Left lung (tissue), 10 donors: ENCODE results near the gene ENPP7. TPM values are rescaled to one million over a fixed set of nuclear protein-coding genes. Genes with fewer than 3 reads are reported as not detected.
A peak's percentile ranks its signal among the peaks of the same experiment; 100 is the strongest.

Experiments
- ATAC-seq: fragments of 200-7000 bp; cut with Tn5 transposase; one replicate; pipeline ENCODE4 v1.9.1; 2020; ENCODE audit warnings: moderate library complexity
- DNase-seq, 4 donors: peaks; one replicate each; pipeline ENCODE4 v3.0.0-alpha.2; 2013 to 2020
- H3K27ac ChIP-seq, 2 donors: fragments of 200-600 bp; sonication (generic) in 1 of 2; one replicate each; pipeline versions ENCODE4 v1.5.0 to v1.8.0; 2020 to 2021
- H3K27me3 ChIP-seq, 2 donors: fragments of 200-600 bp; sonication (generic) in 1 of 2; one replicate each; pipeline versions ENCODE4 v1.5.0 to v1.8.0; 2020 to 2021
- H3K36me3 ChIP-seq, 2 donors: fragments of 200-600 bp; sonication (generic) in 1 of 2; one replicate each; pipeline versions ENCODE4 v1.5.0 to v1.8.0; 2020 to 2021
- H3K4me1 ChIP-seq, 2 donors: fragments of 200-600 bp; one replicate each; pipeline ENCODE4 v1.8.0; 2021
- H3K4me3 ChIP-seq, 2 donors: fragments of 200-600 bp; sonication (generic) in 1 of 2; one replicate each; pipeline versions ENCODE4 v1.5.0 to v1.8.0; 2020 to 2021; ENCODE audit warnings: mild to moderate bottlenecking in 1 of 2
- H3K9me3 ChIP-seq, 2 donors: fragments of 200-600 bp; sonication (generic) in 1 of 2; one replicate each; pipeline versions ENCODE4 v1.5.0 to v1.8.0; 2020 to 2021
- intact Hi-C, 2 donors: fragments of 100-400 bp; cut with DNase I; formaldehyde crosslinking; loops; one replicate each; pipeline versions ENCODE4 v1.11.2 to v1.14.2; 2022
- polyA plus RNA-seq, 6 donors: library from polyadenylated mRNA; unstranded; fragments of 120-200 nt; gene quantifications; one replicate each; pipeline ENCODE4 v1.2.1, GENCODE V29; 2013; ENCODE audit not compliant: insufficient read length in 6 of 6
- total RNA-seq, 2 donors: library from RNA; stranded (reverse); fragmentation: NEBNext Ultra II Directional; extraction: Animal tissue kit (Norgen Biotek cat#: 25700); gene quantifications; one replicate each; pipeline ENCODE4 v1.2.1, GENCODE V29; 2021
- TF ChIP-seq, protein P1 (sequence below), 2 donors: fragments of 200-600 bp; sonication (generic) in 1 of 2; IDR thresholded peaks; one replicate each; pipeline versions ENCODE4 v1.5.0 to v1.8.0; 2021; ENCODE audit warnings: antibody characterized with exemption in 2 of 2
- donor health status: DM: no; HTN: yes; CAD: no.
- donor health status: DM: no; HTN: no; CAD: no.

Gene ENPP7
- total and polyA plus RNA-seq, 8 donors = 0.18 TPM; not detected in 7

DNA sequence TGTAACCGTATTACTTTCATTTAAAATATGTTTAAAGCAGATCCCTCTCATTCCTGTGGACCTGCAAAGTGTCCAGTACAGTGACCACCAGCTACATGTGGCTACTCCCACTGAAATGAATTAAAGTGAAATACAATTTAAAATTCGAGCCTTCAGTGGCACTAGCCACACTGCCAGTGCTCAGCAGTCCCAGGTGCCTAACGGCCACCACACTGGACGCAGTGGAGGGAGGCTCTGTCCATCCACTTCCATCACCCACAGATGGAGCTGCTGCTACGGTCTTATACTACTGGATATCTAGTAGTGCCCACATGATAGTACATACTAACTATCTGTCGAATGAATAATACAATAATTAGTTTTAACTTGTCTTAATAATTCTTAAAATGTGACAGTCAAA is 44.9 kb downstream of the ENPP7 start:
- no peak overlapping the region for H3K4me3 ChIP-seq
- peaks cover 12 to 24% of the 10 kb centered on the region in 2 donors for H3K4me1 ChIP-seq
- DNase-seq (no peak), ATAC-seq (no peak)
- intact Hi-C loops = no loop called here
- H3K36me3 ChIP-seq = no peaks in the 10 kb centered on the region
- H3K27ac ChIP-seq = no peak overlapping the region
- TF ChIP-seq, protein P1, sequence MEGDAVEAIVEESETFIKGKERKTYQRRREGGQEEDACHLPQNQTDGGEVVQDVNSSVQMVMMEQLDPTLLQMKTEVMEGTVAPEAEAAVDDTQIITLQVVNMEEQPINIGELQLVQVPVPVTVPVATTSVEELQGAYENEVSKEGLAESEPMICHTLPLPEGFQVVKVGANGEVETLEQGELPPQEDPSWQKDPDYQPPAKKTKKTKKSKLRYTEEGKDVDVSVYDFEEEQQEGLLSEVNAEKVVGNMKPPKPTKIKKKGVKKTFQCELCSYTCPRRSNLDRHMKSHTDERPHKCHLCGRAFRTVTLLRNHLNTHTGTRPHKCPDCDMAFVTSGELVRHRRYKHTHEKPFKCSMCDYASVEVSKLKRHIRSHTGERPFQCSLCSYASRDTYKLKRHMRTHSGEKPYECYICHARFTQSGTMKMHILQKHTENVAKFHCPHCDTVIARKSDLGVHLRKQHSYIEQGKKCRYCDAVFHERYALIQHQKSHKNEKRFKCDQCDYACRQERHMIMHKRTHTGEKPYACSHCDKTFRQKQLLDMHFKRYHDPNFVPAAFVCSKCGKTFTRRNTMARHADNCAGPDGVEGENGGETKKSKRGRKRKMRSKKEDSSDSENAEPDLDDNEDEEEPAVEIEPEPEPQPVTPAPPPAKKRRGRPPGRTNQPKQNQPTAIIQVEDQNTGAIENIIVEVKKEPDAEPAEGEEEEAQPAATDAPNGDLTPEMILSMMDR (IDR thresholded peaks at IDR 0.05) = no peak
- H3K9me3 ChIP-seq = no peaks in the 10 kb centered on the region
- peaks cover 35 to 81% of the 10 kb centered on the region in 2 donors for H3K27me3 ChIP-seq

DNA sequence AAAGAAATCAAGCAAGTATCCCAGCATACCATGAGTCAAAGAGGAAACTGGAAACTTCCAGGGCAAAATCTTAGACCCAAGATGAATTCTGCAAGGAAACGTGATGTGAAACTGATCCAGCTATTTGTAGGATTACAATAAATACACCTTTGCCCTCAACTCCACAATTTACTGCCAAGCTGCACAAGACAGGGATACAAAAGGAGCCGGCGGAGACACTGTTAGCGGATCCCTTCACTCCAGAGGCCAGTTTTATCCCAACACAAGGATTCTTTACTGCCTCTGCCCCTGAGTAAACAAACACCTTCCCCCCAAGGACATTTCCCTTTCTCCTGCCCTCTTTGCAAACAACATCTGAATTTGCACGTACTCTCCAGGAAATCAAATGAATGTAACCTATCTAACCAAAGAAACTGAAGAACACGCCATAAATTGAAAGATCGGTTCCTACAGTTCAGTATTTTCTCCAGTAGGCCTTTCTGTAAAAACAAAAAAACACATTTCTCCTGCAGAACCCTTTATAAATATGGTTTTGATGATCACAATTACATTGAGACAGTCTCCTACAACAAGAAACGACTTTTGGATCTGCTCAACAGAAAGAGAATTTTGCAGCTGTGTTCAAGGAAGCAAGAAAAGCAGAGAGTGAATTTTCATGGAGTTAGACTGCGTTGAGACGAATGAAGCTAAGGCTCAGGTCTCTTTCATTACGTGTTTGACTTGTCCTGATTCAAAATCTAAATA is 45.8 kb downstream of the ENPP7 start:
- Histone ChIP-seq H3K4me3 (no peak overlapping the region), H3K36me3 (no peaks in the 10 kb centered on the region), H3K9me3 (no peaks in the 10 kb centered on the region), H3K27me3 (peaks cover 35 to 90% of the 10 kb centered on the region in 2 donors), H3K4me1 (peaks cover 12 to 25% of the 10 kb centered on the region in 2 donors), H3K27ac (peak overlapping the region; percentile 33 to 63)
- peak in 1 of 4 donors; percentile 0 for DNase-seq
- TF ChIP-seq, protein P1 (IDR thresholded peaks at IDR 0.05) = no peak
- intact Hi-C loops = no loop called here
- no peak for ATAC-seq

DNA sequence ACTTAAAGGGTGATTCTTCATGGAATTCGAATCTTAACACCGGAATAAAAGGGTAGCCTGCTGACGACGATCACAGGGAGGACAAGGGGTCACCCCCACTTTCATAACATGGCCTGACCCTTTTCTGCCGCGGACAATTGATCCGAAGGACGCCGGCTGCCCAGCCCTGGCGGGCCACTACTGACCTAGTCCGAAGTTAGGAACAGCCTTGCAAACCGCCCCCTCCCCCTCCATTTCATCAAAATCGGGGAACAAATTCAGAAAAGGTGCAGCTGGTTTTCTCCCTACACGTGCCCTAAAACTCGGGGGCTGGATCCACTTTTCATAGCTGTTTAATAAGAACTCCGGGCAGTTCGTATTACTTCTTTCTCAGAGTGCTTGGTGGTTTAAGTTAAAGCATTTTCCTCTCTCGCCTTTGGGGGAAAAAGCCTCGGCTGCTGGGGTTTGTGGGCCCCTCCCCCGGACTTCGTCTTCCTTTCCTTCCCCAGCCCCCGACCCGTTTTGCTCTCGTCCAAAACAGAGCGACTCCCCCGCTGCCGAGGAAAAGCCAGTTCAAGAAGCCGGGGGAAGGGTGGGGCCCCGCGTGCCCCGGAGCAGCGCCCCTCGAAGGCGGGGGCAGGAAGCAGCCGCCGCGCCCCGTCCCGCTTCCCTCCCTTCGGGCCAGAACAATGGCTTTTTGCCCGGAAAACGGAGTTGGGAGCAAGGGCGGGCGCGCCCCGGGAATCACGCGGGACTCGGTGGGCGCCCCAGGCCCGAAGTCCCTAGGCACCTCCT is 46.6 kb downstream of the ENPP7 start:
- peaks cover 12 to 29% of the 10 kb centered on the region in 2 donors for H3K4me1 ChIP-seq
- intact Hi-C loops = no loop called here
- ATAC-seq (peak; percentile 45), DNase-seq (peak in 3 of 4 donors; percentile 61 to 87 (median 82))
- H3K4me3 ChIP-seq = peak overlapping the region; percentile 47 to 49
- no peaks in the 10 kb centered on the region for H3K36me3 ChIP-seq
- TF ChIP-seq, protein P1 (IDR thresholded peaks at IDR 0.05) = no peak
- H3K27me3 ChIP-seq = peaks cover 35 to 95% of the 10 kb centered on the region in 2 donors
- peak overlapping the region; percentile 33 to 63 for H3K27ac ChIP-seq
- H3K9me3 ChIP-seq = no peaks in the 10 kb centered on the region

DNA sequence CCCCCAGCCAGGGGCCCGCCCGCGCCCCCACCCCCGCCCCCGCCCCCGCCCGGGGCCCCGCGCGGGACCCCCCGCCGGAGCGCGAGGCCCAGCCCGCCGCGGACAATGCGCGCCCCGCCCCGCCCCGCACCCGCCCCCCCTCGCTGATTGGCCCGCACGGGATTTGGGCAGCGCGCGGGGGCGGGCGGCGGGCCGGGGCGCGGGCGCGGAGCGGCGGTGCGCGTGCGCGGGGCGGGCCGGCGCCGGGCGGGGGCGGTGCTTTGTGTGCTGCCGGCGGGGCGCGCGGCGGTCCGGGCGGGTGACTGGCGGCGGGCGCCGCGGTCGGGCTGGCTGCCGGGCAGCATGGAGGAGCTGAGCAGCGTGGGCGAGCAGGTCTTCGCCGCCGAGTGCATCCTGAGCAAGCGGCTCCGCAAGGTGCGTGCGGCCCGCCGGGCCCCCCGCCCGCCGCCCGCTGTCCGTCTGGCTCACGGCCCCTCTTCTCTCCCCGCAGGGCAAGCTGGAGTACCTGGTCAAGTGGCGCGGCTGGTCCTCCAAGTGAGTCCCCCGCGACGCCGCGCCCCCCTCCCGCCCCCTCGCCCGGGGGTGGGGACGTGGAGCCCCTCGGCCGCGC is 47.3 kb downstream of the ENPP7 start, which contains the start of gene CBX2:
CBX2 (plus strand) TSS at position 255 of the 610 bp plus-strand sequence; CDS start at position 343, 88 bp downstream.
- ATAC-seq = peak; percentile 81
- intact Hi-C loops = no loop called here
- TF ChIP-seq, protein P1 (IDR thresholded peaks at IDR 0.05) = no peak
- H3K4me3 ChIP-seq = peak within 1 kb of the TSS; percentile 66
- H3K27me3 ChIP-seq = peaks cover 35 to 95% of the 10 kb centered on the region in 2 donors
- peak in 3 of 4 donors; percentile 80 to 94 (median 83) for DNase-seq
- H3K27ac ChIP-seq = peak within 1 kb of the TSS; percentile 33 to 63
- no peaks in the 10 kb centered on the region for H3K9me3 ChIP-seq
- peaks cover 12 to 29% of the 10 kb centered on the region in 2 donors for H3K4me1 ChIP-seq
- no peaks in the 10 kb centered on the region for H3K36me3 ChIP-seq
